Left lung (tissue), 10 donors: ENCODE data around the gene VPS41. TPM values are rescaled to one million over a fixed set of nuclear protein-coding genes. Genes with fewer than 3 reads are reported as not detected.

Experiments used
- ATAC-seq: fragments of 200-7000 bp; cut with Tn5 transposase; one replicate; pipeline ENCODE4 v1.9.1; 2020; ENCODE audit warnings: moderate library complexity
- DNase-seq, 4 donors: peaks; one replicate each; pipeline ENCODE4 v3.0.0-alpha.2; 2013 to 2020
- H3K27ac ChIP-seq, 2 donors: fragments of 200-600 bp; sonication (generic) in 1 of 2; one replicate each; pipeline versions ENCODE4 v1.5.0 to v1.8.0; 2020 to 2021
- H3K27me3 ChIP-seq, 2 donors: fragments of 200-600 bp; sonication (generic) in 1 of 2; one replicate each; pipeline versions ENCODE4 v1.5.0 to v1.8.0; 2020 to 2021
- H3K36me3 ChIP-seq, 2 donors: fragments of 200-600 bp; sonication (generic) in 1 of 2; one replicate each; pipeline versions ENCODE4 v1.5.0 to v1.8.0; 2020 to 2021
- H3K4me1 ChIP-seq, 2 donors: fragments of 200-600 bp; one replicate each; pipeline ENCODE4 v1.8.0; 2021
- H3K4me3 ChIP-seq, 2 donors: fragments of 200-600 bp; sonication (generic) in 1 of 2; one replicate each; pipeline versions ENCODE4 v1.5.0 to v1.8.0; 2020 to 2021; ENCODE audit warnings: mild to moderate bottlenecking in 1 of 2
- H3K9me3 ChIP-seq, 2 donors: fragments of 200-600 bp; sonication (generic) in 1 of 2; one replicate each; pipeline versions ENCODE4 v1.5.0 to v1.8.0; 2020 to 2021
- CTCF ChIP-seq, 2 donors: fragments of 200-600 bp; sonication (generic) in 1 of 2; IDR thresholded peaks; one replicate each; pipeline versions ENCODE4 v1.5.0 to v1.8.0; 2021; ENCODE audit warnings: antibody characterized with exemption in 2 of 2
- intact Hi-C, 2 donors: fragments of 100-400 bp; cut with DNase I; formaldehyde crosslinking; loops; one replicate each; pipeline versions ENCODE4 v1.11.2 to v1.14.2; 2022
- polyA plus RNA-seq, 6 donors: library from polyadenylated mRNA; unstranded; fragments of 120-200 nt; gene quantifications; one replicate each; pipeline ENCODE4 v1.2.1, GENCODE V29; 2013; ENCODE audit not compliant: insufficient read length in 6 of 6
- total RNA-seq, 2 donors: library from RNA; stranded (reverse); fragmentation: NEBNext Ultra II Directional; extraction: Animal tissue kit (Norgen Biotek cat#: 25700); gene quantifications; one replicate each; pipeline ENCODE4 v1.2.1, GENCODE V29; 2021
- donor health status: DM: no; HTN: yes; CAD: no.
- donor health status: DM: no; HTN: no; CAD: no.

Gene VPS41
- total and polyA plus RNA-seq, 8 donors: 63.0 to 99.9 (median 82.3) TPM

- H3K36me3 ChIP-seq: peaks cover 0 to 19% of the 10 kb centered on the region in 2 donors
- H3K4me1 ChIP-seq: no peaks in the 10 kb centered on the region
- no peak overlapping the region for H3K4me3 ChIP-seq
- ATAC-seq: no peak
- no peaks in the 10 kb centered on the region for H3K27me3 ChIP-seq
- no peak for DNase-seq
- intact Hi-C loops: no loop called here
- TF ChIP-seq CTCF (IDR thresholded peaks at IDR 0.05): no peak
- peaks cover 0 to 9% of the 10 kb centered on the region in 2 donors for H3K9me3 ChIP-seq
- no peak overlapping the region for H3K27ac ChIP-seq
These were observed 86.4 kb downstream of the VPS41 start for GRCh38 chr7:38822549-38822948.

GRCh38 chr7:38820571-38820970 lies 88.4 kb downstream of the VPS41 start:
- H3K27me3 ChIP-seq: no peaks in the 10 kb centered on the region
- no peak for DNase-seq
- no peak for ATAC-seq
- no peak for TF ChIP-seq CTCF (IDR thresholded peaks at IDR 0.05)
- H3K4me3 ChIP-seq: no peak overlapping the region
- no peak overlapping the region for H3K27ac ChIP-seq
- peaks cover 0 to 9% of the 10 kb centered on the region in 2 donors for H3K9me3 ChIP-seq
- no peaks in the 10 kb centered on the region for H3K4me1 ChIP-seq
- H3K36me3 ChIP-seq: peaks cover 0 to 29% of the 10 kb centered on the region in 2 donors
- intact Hi-C loops: no loop called here

- Histone ChIP-seq H3K27ac (no peak overlapping the region), H3K4me3 (no peak overlapping the region), H3K9me3 (peaks cover 0 to 9% of the 10 kb centered on the region in 2 donors), H3K27me3 (no peaks in the 10 kb centered on the region), H3K4me1 (no peaks in the 10 kb centered on the region), H3K36me3 (peaks cover 0 to 39% of the 10 kb centered on the region in 2 donors)
- DNase-seq (no peak), ATAC-seq (no peak)
- no peak for TF ChIP-seq CTCF (IDR thresholded peaks at IDR 0.05)
- intact Hi-C loops: no loop called here
These were observed 89.5 kb downstream of the VPS41 start for GRCh38 chr7:38819463-38819862.

- Histone ChIP-seq H3K4me3 (no peak overlapping the region), H3K27me3 (no peaks in the 10 kb centered on the region), H3K36me3 (peaks cover 0 to 28% of the 10 kb centered on the region in 2 donors), H3K27ac (no peak overlapping the region), H3K9me3 (no peaks in the 10 kb centered on the region), H3K4me1 (no peaks in the 10 kb centered on the region)
- TF ChIP-seq CTCF (IDR thresholded peaks at IDR 0.05): no peak
- ATAC-seq (no peak), DNase-seq (no peak)
- intact Hi-C loops: no loop called here
These were observed 91.5 kb downstream of the VPS41 start for GRCh38 chr7:38817526-38817925.

- Histone ChIP-seq H3K27me3 (no peaks in the 10 kb centered on the region), H3K4me1 (no peaks in the 10 kb centered on the region), H3K27ac (no peak overlapping the region), H3K36me3 (peaks cover 0 to 28% of the 10 kb centered on the region in 2 donors), H3K4me3 (no peak overlapping the region), H3K9me3 (no peaks in the 10 kb centered on the region)
- intact Hi-C loops: no loop called here
- no peak for TF ChIP-seq CTCF (IDR thresholded peaks at IDR 0.05)
- DNase-seq: no peak
- ATAC-seq: no peak
These were observed 95.2 kb downstream of the VPS41 start for GRCh38 chr7:38813768-38814167.
